WTC11 (cell line): ENCODE data around the gene CNGA1. TPM values are rescaled to one million over a fixed set of nuclear protein-coding genes. Genes with fewer than 3 reads are reported as not detected.
A peak's percentile ranks its signal among the peaks of the same experiment; 100 is the strongest.

Experiments
- ATAC-seq: fragments of 200-7000 bp; cut with Tn5 transposase; 2 replicates; pipeline ENCODE4 v1.10.0; 2021; ENCODE audit warnings: mild to moderate bottlenecking, moderate library complexity
- CTCF ChIA-PET: fragments of 300-600 bp; sonication (Branson Sonifier 250); formaldehyde crosslinking; loops from one replicate; lab custom pipeline; 2021; ENCODE audit warnings: antibody characterized with exemption; lab: Charles Lee
- POLR2A ChIA-PET: fragments of 350-600 bp; sonication (Branson Sonifier 250); formaldehyde crosslinking; loops from one replicate; lab custom pipeline; 2021; ENCODE audit warnings: antibody characterized with exemption; lab: Charles Lee
- DNase-seq: peaks from one replicate; pipeline ENCODE4 v3.0.0; 2021; ENCODE audit warnings: low spot score
- H3K27ac Mint-ChIP-seq: 2 replicates; pipeline ENCODE4 v1.8.0; 2021; ENCODE audit warnings: mixed read lengths
- H3K27me3 Mint-ChIP-seq: 2 replicates; pipeline ENCODE4 v1.8.0; 2021; ENCODE audit warnings: low read depth, mild to moderate bottlenecking, moderate library complexity, mixed read lengths
- H3K36me3 Mint-ChIP-seq: 2 replicates; pipeline ENCODE4 v1.8.0; 2021; ENCODE audit warnings: mixed read lengths
- H3K4me1 Mint-ChIP-seq: 2 replicates; pipeline ENCODE4 v1.8.0; 2022; ENCODE audit warnings: mixed read lengths
- H3K4me3 Mint-ChIP-seq: 2 replicates; pipeline ENCODE4 v1.8.0; 2021; ENCODE audit warnings: mild to moderate bottlenecking, moderate library complexity, mixed read lengths
- H3K9me3 Mint-ChIP-seq: 2 replicates; pipeline ENCODE4 v1.8.0; 2021; ENCODE audit warnings: mixed read lengths
- ATF1 ChIP-seq: sonication (generic); formaldehyde crosslinking; IDR thresholded peaks from 2 replicates; pipeline ENCODE4 v1.8.1; 2023; ENCODE audit warnings: mild to moderate bottlenecking, moderate library complexity, missing genetic modification reagents
- CREM ChIP-seq: sonication (generic); formaldehyde crosslinking; IDR thresholded peaks from 2 replicates; pipeline ENCODE4 v1.8.1; 2022; ENCODE audit warnings: mild to moderate bottlenecking, missing genetic modification reagents, moderate library complexity
- CTCF ChIP-seq: fragments of 200-600 bp; IDR thresholded peaks from 2 replicates; pipeline ENCODE4 v1.8.0; 2022; ENCODE audit warnings: antibody characterized with exemption
- MLX ChIP-seq: sonication (generic); formaldehyde crosslinking; IDR thresholded peaks from 2 replicates; pipeline ENCODE4 v1.8.1; 2023; ENCODE audit warnings: mild to moderate bottlenecking, missing genetic modification reagents, moderate library complexity
- NFATC4 ChIP-seq: fragments of 250-450 bp; sonication (Bioruptor Pico); IDR thresholded peaks from 2 replicates; pipeline ENCODE4 v1.9.0; 2021; ENCODE audit warnings: mild to moderate bottlenecking
- NFYB ChIP-seq: sonication (generic); formaldehyde crosslinking; conservative IDR thresholded peaks from 2 replicates; pipeline ENCODE4 v1.8.0; 2022; ENCODE audit warnings: low read depth, missing genetic modification reagents
- NR2C2 ChIP-seq: sonication (generic); formaldehyde crosslinking; IDR thresholded peaks from 2 replicates; pipeline ENCODE4 v1.8.0; 2022; ENCODE audit warnings: mild to moderate bottlenecking, missing genetic modification reagents
- RORB ChIP-seq: fragments of 250-450 bp; sonication (Bioruptor Pico); IDR thresholded peaks from 2 replicates; pipeline ENCODE4 v1.9.0; 2021; ENCODE audit warnings: mild to moderate bottlenecking
- TEAD1 ChIP-seq: sonication (generic); formaldehyde crosslinking; IDR thresholded peaks from 2 replicates; pipeline ENCODE4 v1.8.0; 2022; ENCODE audit warnings: mild to moderate bottlenecking, missing genetic modification reagents
- ZNF317 ChIP-seq: sonication (generic); formaldehyde crosslinking; IDR thresholded peaks from 2 replicates; pipeline ENCODE4 v1.8.1; 2023; ENCODE audit warnings: low read depth, mild to moderate bottlenecking, moderate library complexity, missing genetic modification reagents, borderline replicate concordance
- ZNF396 ChIP-seq: fragments of 250-450 bp; sonication (Bioruptor Pico); IDR thresholded peaks from 2 replicates; pipeline ENCODE4 v1.8.0; 2021; ENCODE audit warnings: mild to moderate bottlenecking, moderate library complexity, borderline replicate concordance
- ZNF423 ChIP-seq: fragments of 250-450 bp; sonication (Bioruptor Pico); IDR thresholded peaks from 2 replicates; pipeline ENCODE4 v2.1.2; 2022; ENCODE audit warnings: mild to moderate bottlenecking, moderate library complexity
- total RNA-seq: library from RNA; stranded (reverse); gene quantifications from 3 replicates; pipeline ENCODE4 v1.2.3, GENCODE V29; 2021
- TF ChIP-seq, protein P1 (sequence below): sonication (generic); formaldehyde crosslinking; IDR thresholded peaks from 2 replicates; pipeline ENCODE4 v1.8.0; 2023; ENCODE audit warnings: mild to moderate bottlenecking, missing genetic modification reagents
- TF ChIP-seq, protein P2 (sequence below): fragments of 250-450 bp; sonication (Bioruptor Pico); conservative IDR thresholded peaks from 2 replicates; pipeline ENCODE4 v1.9.0; 2021; ENCODE audit warnings: mild to moderate bottlenecking
- TF ChIP-seq, protein P3 (sequence below): sonication (generic); formaldehyde crosslinking; IDR thresholded peaks from 2 replicates; pipeline ENCODE4 v1.8.1; 2023; ENCODE audit warnings: mild to moderate bottlenecking, moderate library complexity, missing genetic modification reagents

CNGA1 gene
- total RNA-seq, 1 experiment from 2014 or later, result 1.1 TPM

- TF ChIP-seq CREM (no peak), ZNF317 (CRISPR knock-in tag) (no peak), ATF1 (CRISPR knock-in tag) (no peak)
- TF ChIP-seq, protein P1, sequence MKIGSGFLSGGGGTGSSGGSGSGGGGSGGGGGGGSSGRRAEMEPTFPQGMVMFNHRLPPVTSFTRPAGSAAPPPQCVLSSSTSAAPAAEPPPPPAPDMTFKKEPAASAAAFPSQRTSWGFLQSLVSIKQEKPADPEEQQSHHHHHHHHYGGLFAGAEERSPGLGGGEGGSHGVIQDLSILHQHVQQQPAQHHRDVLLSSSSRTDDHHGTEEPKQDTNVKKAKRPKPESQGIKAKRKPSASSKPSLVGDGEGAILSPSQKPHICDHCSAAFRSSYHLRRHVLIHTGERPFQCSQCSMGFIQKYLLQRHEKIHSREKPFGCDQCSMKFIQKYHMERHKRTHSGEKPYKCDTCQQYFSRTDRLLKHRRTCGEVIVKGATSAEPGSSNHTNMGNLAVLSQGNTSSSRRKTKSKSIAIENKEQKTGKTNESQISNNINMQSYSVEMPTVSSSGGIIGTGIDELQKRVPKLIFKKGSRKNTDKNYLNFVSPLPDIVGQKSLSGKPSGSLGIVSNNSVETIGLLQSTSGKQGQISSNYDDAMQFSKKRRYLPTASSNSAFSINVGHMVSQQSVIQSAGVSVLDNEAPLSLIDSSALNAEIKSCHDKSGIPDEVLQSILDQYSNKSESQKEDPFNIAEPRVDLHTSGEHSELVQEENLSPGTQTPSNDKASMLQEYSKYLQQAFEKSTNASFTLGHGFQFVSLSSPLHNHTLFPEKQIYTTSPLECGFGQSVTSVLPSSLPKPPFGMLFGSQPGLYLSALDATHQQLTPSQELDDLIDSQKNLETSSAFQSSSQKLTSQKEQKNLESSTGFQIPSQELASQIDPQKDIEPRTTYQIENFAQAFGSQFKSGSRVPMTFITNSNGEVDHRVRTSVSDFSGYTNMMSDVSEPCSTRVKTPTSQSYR (CRISPR knock-in tag), result no peak
- TF ChIP-seq, protein P2, sequence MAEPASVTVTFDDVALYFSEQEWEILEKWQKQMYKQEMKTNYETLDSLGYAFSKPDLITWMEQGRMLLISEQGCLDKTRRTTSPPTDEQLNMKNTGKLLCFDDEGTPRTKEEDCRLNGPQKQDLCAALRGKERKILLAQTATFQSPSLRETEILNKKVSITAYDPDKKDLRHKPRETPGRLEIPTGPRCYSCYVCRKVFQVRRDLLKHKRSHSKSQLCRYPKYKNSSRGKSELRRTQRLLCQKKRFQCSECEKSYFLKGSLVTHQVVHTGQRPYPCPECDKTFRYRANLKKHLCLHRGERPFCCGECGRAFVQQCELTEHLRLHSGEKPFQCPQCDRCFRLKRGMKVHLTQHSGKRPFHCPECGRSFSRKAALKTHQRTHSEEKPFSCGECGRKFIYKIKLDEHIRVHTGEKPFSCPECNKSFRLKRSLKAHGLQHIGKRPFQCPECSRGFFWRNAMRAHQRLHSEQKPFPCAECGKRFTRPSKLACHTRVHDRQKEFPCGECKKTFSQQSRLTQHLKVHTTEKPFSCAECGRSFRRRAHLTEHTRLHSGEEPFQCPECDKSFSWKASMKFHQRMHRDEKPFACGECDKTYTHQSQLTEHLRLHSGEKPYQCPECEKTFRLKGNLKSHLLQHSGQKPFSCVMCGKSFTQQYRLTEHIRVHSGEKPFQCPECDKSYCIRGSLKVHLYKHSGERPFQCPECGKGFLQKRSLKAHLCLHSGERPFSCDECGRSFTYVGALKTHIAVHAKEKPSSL (CRISPR knock-in tag), result no peak
- TF ChIP-seq, protein P3, sequence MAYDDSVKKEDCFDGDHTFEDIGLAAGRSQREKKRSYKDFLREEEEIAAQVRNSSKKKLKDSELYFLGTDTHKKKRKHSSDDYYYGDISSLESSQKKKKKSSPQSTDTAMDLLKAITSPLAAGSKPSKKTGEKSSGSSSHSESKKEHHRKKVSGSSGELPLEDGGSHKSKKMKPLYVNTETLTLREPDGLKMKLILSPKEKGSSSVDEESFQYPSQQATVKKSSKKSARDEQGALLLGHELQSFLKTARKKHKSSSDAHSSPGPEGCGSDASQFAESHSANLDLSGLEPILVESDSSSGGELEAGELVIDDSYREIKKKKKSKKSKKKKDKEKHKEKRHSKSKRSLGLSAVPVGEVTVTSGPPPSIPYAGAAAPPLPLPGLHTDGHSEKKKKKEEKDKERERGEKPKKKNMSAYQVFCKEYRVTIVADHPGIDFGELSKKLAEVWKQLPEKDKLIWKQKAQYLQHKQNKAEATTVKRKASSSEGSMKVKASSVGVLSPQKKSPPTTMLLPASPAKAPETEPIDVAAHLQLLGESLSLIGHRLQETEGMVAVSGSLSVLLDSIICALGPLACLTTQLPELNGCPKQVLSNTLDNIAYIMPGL (CRISPR knock-in tag), result peak; percentile 78
These were observed 102.6 kb downstream of the CNGA1 start (continued) for GRCh38 chr4:47913861-47914219.

GRCh38 chr4:47913330-47913729 is 103.2 kb downstream of the CNGA1 start:
- ChIA-PET CTCF (interaction anchor here (1.8 kb wide), 1 partner anchor 76 kb away, joined by 14 read pairs; the partner anchor contains the start of gene CORIN), POLR2A (no interaction called here)
- Mint-ChIP-seq H3K4me1 (peaks cover 23% of the 10 kb centered on the region), H3K4me3 (peak overlapping the region; percentile 88), H3K27me3 (peaks cover 1% of the 10 kb centered on the region; the same call in 1 of the 2 replicates), H3K9me3 (peaks cover 9% of the 10 kb centered on the region), H3K27ac (peak overlapping the region; percentile 92), H3K36me3 (peaks cover 32% of the 10 kb centered on the region)
- ATAC-seq (no peak), DNase-seq (no peak)
- TF ChIP-seq ZNF317 (CRISPR knock-in tag) (peak; percentile 90), CTCF (no peak)

- Mint-ChIP-seq H3K4me3 (no peak overlapping the region), H3K9me3 (no peaks in the 10 kb centered on the region), H3K4me1 (peaks cover 12% of the 10 kb centered on the region), H3K36me3 (peaks cover 49% of the 10 kb centered on the region)
- no peak for DNase-seq
- POLR2A ChIA-PET, result no interaction called here
- TF ChIP-seq TEAD1 (CRISPR knock-in tag) (no peak), NFATC4 (CRISPR knock-in tag) (no peak), RORB (CRISPR knock-in tag) (no peak), ZNF423 (no peak), NR2C2 (CRISPR knock-in tag) (no peak), NFYB (no peak), MLX (CRISPR knock-in tag) (no peak), ZNF396 (CRISPR knock-in tag) (no peak)
- TF ChIP-seq, all 79 proteins: peak for 0
- CTCF ChIA-PET, result no interaction called here
- ATAC-seq, result no peak
- Mint-ChIP-seq H3K27ac (peak overlapping the region; percentile 8; the same call in 1 of the 2 replicates), H3K27me3 (no peaks in the 10 kb centered on the region)
These were observed 109.3 kb downstream of the CNGA1 start for GRCh38 chr4:47907089-47907646.
